GM12864 (cell line): ENCODE results near the gene EIF4E.
"Not testable (repeated sequence)": the region's sequence is repeated elsewhere in the genome, so short reads cannot be mapped to it uniquely, and the experiment has no call there.

Experiments used
- DNase-seq: peaks from one replicate; pipeline ENCODE4 v3.0.0-alpha.2; 2011; ENCODE audit warnings: low read depth
- H3K4me3 ChIP-seq: 2 replicates; pipeline ENCODE4 v1.5.1; 2011; ENCODE audit warnings: mild to moderate bottlenecking, low read depth, low read length, control low read depth
- CTCF ChIP-seq: IDR thresholded peaks from 2 replicates; pipeline ENCODE4 v1.5.1; 2011; ENCODE audit warnings: low read depth, mild to moderate bottlenecking, moderate library complexity, low read length, control low read depth, inconsistent platforms; ENCODE audit errors: missing control alignments

The EIF4E gene

GRCh38 chr4:98833384-98833783 is 95.5 kb downstream of the EIF4E start:
- H3K4me3 ChIP-seq, result no peak overlapping the region
- no peak for DNase-seq
- no peak for TF ChIP-seq CTCF

GRCh38 chr4:98831036-98831435 is 97.9 kb downstream of the EIF4E start:
- not testable (repeated sequence) for DNase-seq

More at GRCh38 chr4:98831036-98831435, 97.9 kb downstream of the EIF4E start:
- H3K4me3 ChIP-seq, result not testable (repeated sequence)
